ENCODE data around the gene RALGPS1.

Gene RALGPS1

GRCh38 chr9:127174386-127175318 is 260.1 kb downstream of the RALGPS1 start:
- POLR2A ChIA-PET, result no interaction called here
- 79% methylated on average over 9 of the region's 12 CpGs for WGBS (ENCODE audit: insufficient coverage)
- no peak for DNase-seq
- Histone ChIP-seq H3K4me3 (ENCODE audit: control insufficient read depth in 1 of 7, extremely low read depth in 1 of 7, insufficient read depth in 4 of 7, low read depth in 2 of 7, low read length in 6 of 7) (no peak overlapping the region), H3K9me3 (ENCODE audit: control extremely low read depth in 1 of 5, control insufficient read depth in 4 of 5, insufficient read depth in 2 of 5, low read depth in 1 of 5, low read length in 4 of 5) (no peaks in the 10 kb centered on the region), H3K27me3 (replicated peaks in 2 of 5; ENCODE audit: control insufficient read depth in 4 of 5, insufficient read depth in 5 of 5, low read length in 4 of 5) (peaks cover 0 to 8% (median 0%) of the 10 kb centered on the region in 5 experiments), H3K4me1 (ENCODE audit: control extremely low read depth in 1 of 4, control insufficient read depth in 4 of 4, insufficient read depth in 4 of 4, low read length in 3 of 4) (peaks cover 0 to 6% (median 0%) of the 10 kb centered on the region in 4 experiments), H3K36me3 (ENCODE audit: control insufficient read depth in 4 of 4, insufficient read depth in 4 of 4, low read length in 3 of 4) (no peaks in the 10 kb centered on the region), H3K27ac (ENCODE audit: insufficient read depth in 1 of 2, low read depth in 1 of 2, low read length in 2 of 2, poor library complexity in 1 of 2, severe bottlenecking in 2 of 2) (no peak overlapping the region)
- CTCF ChIA-PET, result interaction anchor here (1.3 to 1.8 kb wide), 2 partner anchors 20 to 26 kb away, joined by 3 to 5 read pairs; no protein-coding TSS in a partner anchor

GRCh38 chr9:127175319-127175715 is 260.7 kb downstream of the RALGPS1 start:
- ChIA-PET POLR2A (no interaction called here), CTCF (interaction anchor here (1.3 to 1.8 kb wide), 2 partner anchors 20 to 26 kb away, joined by 3 to 5 read pairs; no protein-coding TSS in a partner anchor)
- Histone ChIP-seq H3K4me3 (ENCODE audit: control insufficient read depth in 1 of 7, extremely low read depth in 1 of 7, insufficient read depth in 4 of 7, low read depth in 2 of 7, low read length in 6 of 7) (no peak overlapping the region), H3K27ac (ENCODE audit: insufficient read depth in 1 of 2, low read depth in 1 of 2, low read length in 2 of 2, poor library complexity in 1 of 2, severe bottlenecking in 2 of 2) (no peak overlapping the region), H3K27me3 (replicated peaks in 2 of 5; ENCODE audit: control insufficient read depth in 4 of 5, insufficient read depth in 5 of 5, low read length in 4 of 5) (peaks cover 0 to 8% (median 0%) of the 10 kb centered on the region in 5 experiments), H3K9me3 (ENCODE audit: control extremely low read depth in 1 of 5, control insufficient read depth in 4 of 5, insufficient read depth in 2 of 5, low read depth in 1 of 5, low read length in 4 of 5) (no peaks in the 10 kb centered on the region), H3K4me1 (ENCODE audit: control extremely low read depth in 1 of 4, control insufficient read depth in 4 of 4, insufficient read depth in 4 of 4, low read length in 3 of 4) (peaks cover 0 to 6% (median 0%) of the 10 kb centered on the region in 4 experiments), H3K36me3 (ENCODE audit: control insufficient read depth in 4 of 4, insufficient read depth in 4 of 4, low read length in 3 of 4) (no peaks in the 10 kb centered on the region)
- no peak for DNase-seq
- 100% methylated on average over 6 of the region's 7 CpGs for WGBS (ENCODE audit: insufficient coverage)

- WGBS (ENCODE audit: insufficient coverage), result 97% methylated on average over 6 of the region's 6 CpGs
Observed at GRCh38 chr9:127175764-127176163, 261.2 kb downstream of the RALGPS1 start.

GRCh38 chr9:127176631-127177030 is 262.0 kb downstream of the RALGPS1 start:
- no peak overlapping the region for H3K27ac ChIP-seq (ENCODE audit: insufficient read depth in 1 of 2, low read depth in 1 of 2, low read length in 2 of 2, poor library complexity in 1 of 2, severe bottlenecking in 2 of 2)
- H3K9me3 ChIP-seq (ENCODE audit: control extremely low read depth in 1 of 5, control insufficient read depth in 4 of 5, insufficient read depth in 2 of 5, low read depth in 1 of 5, low read length in 4 of 5), result no peaks in the 10 kb centered on the region
- DNase-seq, result no peak
- no peak overlapping the region for H3K4me3 ChIP-seq (ENCODE audit: control insufficient read depth in 1 of 7, extremely low read depth in 1 of 7, insufficient read depth in 4 of 7, low read depth in 2 of 7, low read length in 6 of 7)
- peaks cover 0 to 6% (median 0%) of the 10 kb centered on the region in 4 experiments for H3K4me1 ChIP-seq (ENCODE audit: control extremely low read depth in 1 of 4, control insufficient read depth in 4 of 4, insufficient read depth in 4 of 4, low read length in 3 of 4)
- peaks cover 0 to 8% (median 0%) of the 10 kb centered on the region in 5 experiments for H3K27me3 ChIP-seq (replicated peaks in 2 of 5; ENCODE audit: control insufficient read depth in 4 of 5, insufficient read depth in 5 of 5, low read length in 4 of 5)
- 100% methylated on average over 2 of the region's 3 CpGs for WGBS (ENCODE audit: insufficient coverage)
- no peaks in the 10 kb centered on the region for H3K36me3 ChIP-seq (ENCODE audit: control insufficient read depth in 4 of 4, insufficient read depth in 4 of 4, low read length in 3 of 4)
- POLR2A ChIA-PET, result interaction anchor here (0.6 kb wide), 1 partner anchor 211 kb away, joined by 4 read pairs; no protein-coding TSS in a partner anchor
- CTCF ChIA-PET, result no interaction called here

More at GRCh38 chr9:127175764-127176163, 261.2 kb downstream of the RALGPS1 start:
- no peak for DNase-seq
- H3K36me3 ChIP-seq (ENCODE audit: control insufficient read depth in 4 of 4, insufficient read depth in 4 of 4, low read length in 3 of 4), result no peaks in the 10 kb centered on the region
- no peak overlapping the region for H3K27ac ChIP-seq (ENCODE audit: insufficient read depth in 1 of 2, low read depth in 1 of 2, low read length in 2 of 2, poor library complexity in 1 of 2, severe bottlenecking in 2 of 2)
- H3K9me3 ChIP-seq (ENCODE audit: control extremely low read depth in 1 of 5, control insufficient read depth in 4 of 5, insufficient read depth in 2 of 5, low read depth in 1 of 5, low read length in 4 of 5), result no peaks in the 10 kb centered on the region
- CTCF ChIA-PET, result interaction anchor here (1.3 to 1.8 kb wide), 2 partner anchors 21 to 25 kb away, joined by 3 to 5 read pairs; no protein-coding TSS in a partner anchor
- peaks cover 0 to 6% (median 0%) of the 10 kb centered on the region in 4 experiments for H3K4me1 ChIP-seq (ENCODE audit: control extremely low read depth in 1 of 4, control insufficient read depth in 4 of 4, insufficient read depth in 4 of 4, low read length in 3 of 4)
- H3K27me3 ChIP-seq (replicated peaks in 2 of 5; ENCODE audit: control insufficient read depth in 4 of 5, insufficient read depth in 5 of 5, low read length in 4 of 5), result peaks cover 0 to 8% (median 0%) of the 10 kb centered on the region in 5 experiments
- POLR2A ChIA-PET, result no interaction called here
- H3K4me3 ChIP-seq (ENCODE audit: control insufficient read depth in 1 of 7, extremely low read depth in 1 of 7, insufficient read depth in 4 of 7, low read depth in 2 of 7, low read length in 6 of 7), result no peak overlapping the region

GRCh38 chr9:127177231-127177630 is 262.6 kb downstream of the RALGPS1 start:
- Histone ChIP-seq H3K27ac (ENCODE audit: insufficient read depth in 1 of 2, low read depth in 1 of 2, low read length in 2 of 2, poor library complexity in 1 of 2, severe bottlenecking in 2 of 2) (no peak overlapping the region), H3K27me3 (replicated peaks in 2 of 5; ENCODE audit: control insufficient read depth in 4 of 5, insufficient read depth in 5 of 5, low read length in 4 of 5) (peaks cover 0 to 8% (median 0%) of the 10 kb centered on the region in 5 experiments), H3K4me3 (ENCODE audit: control insufficient read depth in 1 of 7, extremely low read depth in 1 of 7, insufficient read depth in 4 of 7, low read depth in 2 of 7, low read length in 6 of 7) (no peak overlapping the region), H3K9me3 (ENCODE audit: control extremely low read depth in 1 of 5, control insufficient read depth in 4 of 5, insufficient read depth in 2 of 5, low read depth in 1 of 5, low read length in 4 of 5) (no peaks in the 10 kb centered on the region), H3K36me3 (ENCODE audit: control insufficient read depth in 4 of 4, insufficient read depth in 4 of 4, low read length in 3 of 4) (no peaks in the 10 kb centered on the region), H3K4me1 (ENCODE audit: control extremely low read depth in 1 of 4, control insufficient read depth in 4 of 4, insufficient read depth in 4 of 4, low read length in 3 of 4) (peaks cover 0 to 6% (median 0%) of the 10 kb centered on the region in 4 experiments)
- whole genome bisulfite sequencing (ENCODE audit: insufficient coverage), result 29% methylated on average over 5 of the region's 6 CpGs
- POLR2A ChIA-PET, result interaction anchor here (0.6 kb wide), 2 partner anchors 11 to 212 kb away, joined by 4 read pairs; no protein-coding TSS in a partner anchor
- CTCF ChIA-PET, result no interaction called here
- DNase-seq, result peak in 2 of 3 donors; percentile 54 to 64

- H3K36me3 ChIP-seq (ENCODE audit: control insufficient read depth in 4 of 4, insufficient read depth in 4 of 4, low read length in 3 of 4), result no peaks in the 10 kb centered on the region
- peaks cover 0 to 6% (median 0%) of the 10 kb centered on the region in 4 experiments for H3K4me1 ChIP-seq (ENCODE audit: control extremely low read depth in 1 of 4, control insufficient read depth in 4 of 4, insufficient read depth in 4 of 4, low read length in 3 of 4)
- DNase-seq, result no peak
- CTCF ChIA-PET, result no interaction called here
- POLR2A ChIA-PET, result interaction anchor here (0.6 kb wide), 1 partner anchor 11 kb away, joined by 4 read pairs; no protein-coding TSS in a partner anchor
- H3K9me3 ChIP-seq (ENCODE audit: control extremely low read depth in 1 of 5, control insufficient read depth in 4 of 5, insufficient read depth in 2 of 5, low read depth in 1 of 5, low read length in 4 of 5), result no peaks in the 10 kb centered on the region
- H3K27me3 ChIP-seq (replicated peaks in 2 of 5; ENCODE audit: control insufficient read depth in 4 of 5, insufficient read depth in 5 of 5, low read length in 4 of 5), result peaks cover 0 to 8% (median 0%) of the 10 kb centered on the region in 5 experiments
- no peak overlapping the region for H3K4me3 ChIP-seq (ENCODE audit: control insufficient read depth in 1 of 7, extremely low read depth in 1 of 7, insufficient read depth in 4 of 7, low read depth in 2 of 7, low read length in 6 of 7)
- WGBS (ENCODE audit: insufficient coverage), result 95% methylated on average over 2 of the region's 3 CpGs
- no peak overlapping the region for H3K27ac ChIP-seq (ENCODE audit: insufficient read depth in 1 of 2, low read depth in 1 of 2, low read length in 2 of 2, poor library complexity in 1 of 2, severe bottlenecking in 2 of 2)
Observed at GRCh38 chr9:127177665-127178265, 263.2 kb downstream of the RALGPS1 start.
